ENCODE data around the gene SYTL2.

- TF ChIP-seq CTCF (conservative IDR thresholded peaks at IDR 0.05) (no peak), ZFX (IDR thresholded peaks at IDR 0.05) (no peak)
These were observed 131.4 kb downstream of the SYTL2 start for GRCh38 chr11:85679576-85679975.
